Nephron progenitor cell (in vitro differentiated cells): ENCODE measurements around the gene CCDC24.

ENCODE experiments used
- DNase-seq: peaks from one replicate; pipeline ENCODE4 v3.0.0; 2021
- H3K27ac Mint-ChIP-seq: 2 replicates; pipeline ENCODE4 v1.8.0; 2021; ENCODE audit warnings: mild to moderate bottlenecking, moderate library complexity, mixed read lengths
- H3K27me3 Mint-ChIP-seq: 2 replicates; pipeline ENCODE4 v1.8.0; 2021; ENCODE audit warnings: mild to moderate bottlenecking, low read depth, mixed read lengths; ENCODE audit not compliant: poor library complexity
- H3K36me3 Mint-ChIP-seq: 2 replicates; pipeline ENCODE4 v1.8.0; 2021; ENCODE audit warnings: low read depth, mixed read lengths
- H3K4me1 Mint-ChIP-seq: 2 replicates; pipeline ENCODE4 v1.8.0; 2021; ENCODE audit warnings: mixed read lengths
- H3K4me3 Mint-ChIP-seq: 2 replicates; pipeline ENCODE4 v1.8.0; 2021; ENCODE audit warnings: mild to moderate bottlenecking, moderate library complexity, mixed read lengths
- H3K9me3 Mint-ChIP-seq: 2 replicates; pipeline ENCODE4 v1.8.0; 2021; ENCODE audit warnings: mild to moderate bottlenecking, moderate library complexity, mixed read lengths
- TF ChIP-seq, protein P1 (sequence below): fragments of 200-600 bp; sonication (generic); IDR thresholded peaks from 2 replicates; pipeline ENCODE4 v1.5.0; 2021; ENCODE audit warnings: antibody characterized with exemption

Gene CCDC24

DNA sequence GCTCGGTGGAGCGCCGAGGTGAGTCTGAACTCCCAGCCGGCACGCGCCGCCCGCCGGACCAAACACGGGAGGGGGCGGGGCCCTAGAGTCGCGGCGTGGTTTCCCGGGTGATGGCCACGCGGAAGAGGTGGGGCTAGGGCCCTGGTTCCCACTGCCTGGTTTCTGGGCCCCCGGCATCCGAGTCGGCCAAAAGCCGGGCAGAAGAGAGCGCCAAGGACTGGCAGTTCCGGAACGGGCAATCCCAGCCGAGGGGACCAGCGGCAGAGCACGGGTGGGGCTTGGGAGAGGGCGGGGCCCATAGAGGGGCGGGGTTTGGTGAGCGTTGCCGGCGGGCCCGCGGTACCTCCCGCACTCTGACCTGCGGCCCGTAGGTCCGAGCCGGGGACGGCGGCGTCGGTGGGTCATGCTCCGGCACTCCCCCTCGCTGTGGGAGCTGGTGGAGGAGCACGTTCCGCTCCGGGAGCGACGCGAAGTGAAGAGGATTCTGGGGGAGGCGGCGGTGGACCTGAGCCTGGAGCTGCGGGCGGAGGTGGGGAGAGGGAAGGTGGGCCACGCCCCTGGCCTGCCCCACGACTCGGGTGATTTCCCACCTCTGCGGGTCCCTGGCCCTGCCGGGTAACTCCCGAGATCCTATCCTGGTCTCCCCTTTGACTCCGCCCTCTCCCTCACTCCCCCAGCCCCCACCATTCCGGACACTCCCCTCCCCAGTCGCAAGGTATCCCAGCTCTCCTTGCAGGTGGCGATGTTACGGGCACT lies at the start of gene CCDC24:
TSS of gene CCDC24 (plus strand) at position 124 of the 756 bp plus-strand sequence. CDS start at position 404, 280 bp downstream.
- Mint-ChIP-seq H3K27me3 (peaks cover 10% of the 10 kb centered on the region), H3K27ac (peak within 1 kb of the TSS; percentile 83), H3K4me1 (peaks cover 38% of the 10 kb centered on the region), H3K9me3 (no peaks in the 10 kb centered on the region), H3K36me3 (no peaks in the 10 kb centered on the region), H3K4me3 (peak within 1 kb of the TSS; percentile 87)
- peak; percentile 83 for DNase-seq
- TF ChIP-seq, protein P1, sequence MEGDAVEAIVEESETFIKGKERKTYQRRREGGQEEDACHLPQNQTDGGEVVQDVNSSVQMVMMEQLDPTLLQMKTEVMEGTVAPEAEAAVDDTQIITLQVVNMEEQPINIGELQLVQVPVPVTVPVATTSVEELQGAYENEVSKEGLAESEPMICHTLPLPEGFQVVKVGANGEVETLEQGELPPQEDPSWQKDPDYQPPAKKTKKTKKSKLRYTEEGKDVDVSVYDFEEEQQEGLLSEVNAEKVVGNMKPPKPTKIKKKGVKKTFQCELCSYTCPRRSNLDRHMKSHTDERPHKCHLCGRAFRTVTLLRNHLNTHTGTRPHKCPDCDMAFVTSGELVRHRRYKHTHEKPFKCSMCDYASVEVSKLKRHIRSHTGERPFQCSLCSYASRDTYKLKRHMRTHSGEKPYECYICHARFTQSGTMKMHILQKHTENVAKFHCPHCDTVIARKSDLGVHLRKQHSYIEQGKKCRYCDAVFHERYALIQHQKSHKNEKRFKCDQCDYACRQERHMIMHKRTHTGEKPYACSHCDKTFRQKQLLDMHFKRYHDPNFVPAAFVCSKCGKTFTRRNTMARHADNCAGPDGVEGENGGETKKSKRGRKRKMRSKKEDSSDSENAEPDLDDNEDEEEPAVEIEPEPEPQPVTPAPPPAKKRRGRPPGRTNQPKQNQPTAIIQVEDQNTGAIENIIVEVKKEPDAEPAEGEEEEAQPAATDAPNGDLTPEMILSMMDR: no peak

DNA sequence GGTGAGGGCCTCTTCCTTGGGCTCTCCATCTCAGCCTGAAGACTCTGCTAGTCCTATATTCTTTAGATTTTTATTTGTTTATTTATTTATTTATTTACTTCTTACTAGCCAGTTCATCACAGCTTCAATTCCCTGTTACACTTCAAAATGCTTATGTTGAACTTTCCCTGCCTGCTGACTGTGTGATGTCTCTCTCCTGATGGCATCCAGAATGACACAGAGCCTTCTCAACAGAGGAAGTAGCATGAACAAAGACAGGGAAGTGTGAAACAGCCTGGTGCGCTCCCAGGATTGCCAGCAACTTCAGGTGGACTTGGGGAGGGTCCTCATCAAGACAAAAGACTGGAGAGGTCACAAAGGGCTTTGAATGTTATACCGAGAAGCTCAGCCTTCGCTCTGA lies 49.0 kb upstream of the CCDC24 start:
- H3K36me3 Mint-ChIP-seq: no peaks in the 10 kb centered on the region
- no peak overlapping the region for H3K4me3 Mint-ChIP-seq
- H3K27me3 Mint-ChIP-seq: peaks cover 42% of the 10 kb centered on the region
- H3K4me1 Mint-ChIP-seq: peaks cover 18% of the 10 kb centered on the region
- no peaks in the 10 kb centered on the region for H3K9me3 Mint-ChIP-seq
- H3K27ac Mint-ChIP-seq: no peak overlapping the region
- DNase-seq: no peak
- TF ChIP-seq, protein P1: no peak

DNA sequence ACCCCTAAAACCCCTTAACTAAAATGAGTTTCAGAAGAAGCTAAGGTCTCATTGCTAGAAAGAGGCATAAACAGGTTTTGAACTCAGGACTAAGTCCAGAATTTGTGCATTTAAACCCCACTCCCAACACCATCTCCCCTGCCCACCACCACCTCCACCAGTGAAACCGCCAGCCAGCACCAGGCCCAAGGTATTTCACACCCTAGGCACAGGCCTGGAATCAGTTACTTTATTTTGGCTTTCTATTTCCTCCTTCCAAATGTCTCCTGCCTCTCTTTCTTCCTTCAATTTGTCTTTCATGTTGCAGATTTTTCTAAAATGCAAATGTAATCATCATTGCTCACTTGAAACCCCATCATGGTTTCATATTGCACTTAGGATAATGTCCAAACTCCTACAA lies 46.5 kb upstream of the CCDC24 start:
- Mint-ChIP-seq H3K27me3 (peaks cover 17% of the 10 kb centered on the region), H3K27ac (no peak overlapping the region), H3K4me3 (no peak overlapping the region), H3K4me1 (peaks cover 34% of the 10 kb centered on the region), H3K36me3 (no peaks in the 10 kb centered on the region), H3K9me3 (no peaks in the 10 kb centered on the region)
- DNase-seq: no peak
- TF ChIP-seq, protein P1: no peak

DNA sequence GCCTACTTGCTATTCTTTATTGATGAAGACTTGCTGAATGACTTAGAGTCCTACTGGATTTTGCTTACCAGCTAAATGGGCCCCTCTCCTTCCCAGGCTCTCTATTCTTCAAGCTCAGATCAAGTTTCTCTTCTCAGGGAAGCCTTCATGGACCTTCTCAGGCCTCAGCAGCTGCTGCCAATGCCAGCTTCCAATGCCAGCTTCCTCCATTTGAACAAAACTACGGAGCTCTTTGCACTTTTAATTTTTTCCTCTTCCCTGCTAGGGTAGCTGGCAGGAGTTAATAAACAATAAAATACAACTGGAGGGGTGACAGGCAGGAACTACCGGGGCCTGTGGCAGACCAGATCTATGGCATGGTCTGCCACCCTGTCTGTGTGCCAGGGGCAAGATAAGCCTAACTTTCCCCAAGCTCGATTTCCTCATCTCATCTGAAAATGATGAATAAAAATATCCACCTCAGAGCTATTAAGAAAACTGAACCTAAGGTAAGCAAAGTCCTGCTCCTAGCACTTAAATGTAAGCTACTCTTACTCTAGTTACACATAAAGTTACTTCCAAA lies 45.6 kb upstream of the CCDC24 start:
- peaks cover 8% of the 10 kb centered on the region for H3K36me3 Mint-ChIP-seq
- peaks cover 12% of the 10 kb centered on the region for H3K27me3 Mint-ChIP-seq
- no peaks in the 10 kb centered on the region for H3K9me3 Mint-ChIP-seq
- peaks cover 40% of the 10 kb centered on the region for H3K4me1 Mint-ChIP-seq
- peak overlapping the region; percentile 100 for H3K27ac Mint-ChIP-seq
- TF ChIP-seq, protein P1: no peak
- peak overlapping the region; percentile 88 for H3K4me3 Mint-ChIP-seq
- no peak for DNase-seq

DNA sequence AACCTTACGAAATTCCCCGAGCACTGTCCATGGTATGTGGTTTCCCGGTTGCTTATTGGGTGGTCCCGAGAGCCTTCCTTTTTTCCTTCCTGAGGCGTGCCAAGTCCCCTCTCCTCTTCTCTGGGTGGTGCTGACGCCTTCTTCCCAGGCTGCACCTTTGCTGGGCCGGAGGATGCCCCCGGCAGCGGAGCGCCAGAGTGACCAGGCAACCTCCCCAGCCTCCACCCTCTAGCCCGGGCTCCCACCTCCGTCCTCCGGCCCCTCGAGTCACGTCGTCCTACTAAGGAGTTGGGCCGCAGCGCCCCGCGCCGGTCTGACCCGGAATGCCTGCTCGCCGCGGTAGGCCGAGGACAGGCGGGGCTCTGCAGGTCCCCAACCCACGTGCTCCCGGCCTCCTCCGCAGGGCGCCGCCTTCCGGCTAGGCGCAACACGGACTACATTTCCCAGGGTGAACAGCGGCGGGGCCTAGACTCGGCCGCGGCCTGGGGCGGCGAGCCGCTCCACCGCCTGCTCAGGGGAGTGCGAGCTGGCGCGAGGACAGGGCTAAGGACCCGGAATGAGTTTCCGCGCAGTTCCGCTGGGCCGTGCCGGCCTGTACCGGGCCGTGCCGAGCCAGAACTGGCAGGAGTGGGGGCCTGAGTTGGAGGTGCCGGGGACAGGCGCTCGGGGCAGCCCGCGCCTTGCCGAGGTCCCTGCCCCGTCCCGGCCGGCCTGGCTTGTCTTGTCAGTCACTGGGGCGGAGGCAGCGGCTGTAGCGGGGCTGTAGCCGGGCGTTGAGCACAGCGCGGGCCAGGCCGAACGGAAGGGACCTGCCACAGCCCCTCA lies 45.0 kb upstream of the CCDC24 start, which contains the start of gene IPO13:
TSS of gene IPO13 (plus strand) at position 715 of the 825 bp plus-strand sequence. CDS start 651 bp downstream, outside the sequence.
- TF ChIP-seq, protein P1: peak; percentile 52
- Mint-ChIP-seq H3K4me3 (peak within 1 kb of the TSS; percentile 88), H3K9me3 (no peaks in the 10 kb centered on the region), H3K36me3 (peaks cover 8% of the 10 kb centered on the region), H3K4me1 (peaks cover 47% of the 10 kb centered on the region), H3K27me3 (peaks cover 12% of the 10 kb centered on the region), H3K27ac (peak within 1 kb of the TSS; percentile 100)
- peak; percentile 95 for DNase-seq
